OCI-LY1 (cell line): ENCODE measurements around the gene BDH1.

Experiments used
- H2AFZ ChIP-seq: fragments of 200-600 bp; sonication (generic), shearing (Covaris generic); 2 replicates; pipeline ENCODE4 v1.6.0; 2014; ENCODE audit warnings: antibody characterized with exemption, mild to moderate bottlenecking, low read length
- H3F3A ChIP-seq: fragments of 200-600 bp; sonication (generic), shearing (Covaris generic); 2 replicates; pipeline ENCODE4 v1.6.0; 2014; ENCODE audit warnings: mild to moderate bottlenecking, antibody characterized with exemption, low read length, moderate library complexity; ENCODE audit not compliant: insufficient read depth
- H3K27ac ChIP-seq: fragments of 200-600 bp; sonication (generic); 2 replicates; pipeline ENCODE4 v1.5.1; 2014; ENCODE audit warnings: low read length, mixed run types, mild to moderate bottlenecking, low read depth; ENCODE audit not compliant: poor library complexity, severe bottlenecking
- H3K27me3 ChIP-seq: fragments of 200-600 bp; sonication (generic); 2 replicates; pipeline ENCODE4 v1.6.0; 2014; ENCODE audit warnings: antibody characterized with exemption, mild to moderate bottlenecking, low read length, moderate library complexity; ENCODE audit not compliant: insufficient read depth
- H3K36me3 ChIP-seq: fragments of 200-600 bp; sonication (generic); 2 replicates; pipeline ENCODE4 v1.6.1; 2014; ENCODE audit warnings: mild to moderate bottlenecking, antibody characterized with exemption, low read length, moderate library complexity, mixed read lengths; ENCODE audit not compliant: insufficient read depth
- H3K4me1 ChIP-seq: fragments of 200-600 bp; sonication (generic); 2 replicates; pipeline ENCODE4 v1.5.1; 2014; ENCODE audit warnings: mild to moderate bottlenecking, low read length, moderate library complexity; ENCODE audit not compliant: insufficient read depth, severe bottlenecking
- H3K4me2 ChIP-seq: fragments of 200-600 bp; sonication (generic), shearing (Covaris generic); 2 replicates; pipeline ENCODE4 v1.6.1; 2014; ENCODE audit warnings: low read length
- H3K4me3 ChIP-seq: fragments of 200-600 bp; sonication (generic); 2 replicates; pipeline ENCODE4 v1.5.1; 2014; ENCODE audit warnings: low read length, low read depth, mild to moderate bottlenecking, mixed read lengths; ENCODE audit not compliant: poor library complexity, severe bottlenecking
- H3K79me2 ChIP-seq: fragments of 200-600 bp; shearing (Covaris generic); 2 replicates; pipeline ENCODE4 v1.6.1; 2016; ENCODE audit warnings: mixed run types, low read length, mixed read lengths; ENCODE audit not compliant: insufficient read depth
- H3K9ac ChIP-seq: fragments of 200-600 bp; sonication (generic), shearing (Covaris generic); 2 replicates; pipeline ENCODE4 v1.6.1; 2014; ENCODE audit warnings: mild to moderate bottlenecking, low read length, mixed read lengths
- H3K9me2 ChIP-seq: fragments of 200-600 bp; sonication (generic), shearing (Covaris generic); 2 replicates; pipeline ENCODE4 v1.6.1; 2014; ENCODE audit warnings: low read depth, mild to moderate bottlenecking, low read length, mixed read lengths
- H3K9me3 ChIP-seq: fragments of 200-600 bp; shearing (Covaris generic); 2 replicates; pipeline ENCODE4 v1.6.1; 2014; ENCODE audit warnings: low read length, mixed read lengths
- H4K20me1 ChIP-seq: fragments of 200-600 bp; sonication (generic), shearing (Covaris generic); 2 replicates; pipeline ENCODE4 v1.6.0; 2016; ENCODE audit warnings: mild to moderate bottlenecking, low read length; ENCODE audit not compliant: insufficient read depth
- CTCF ChIP-seq: fragments of 200-600 bp; sonication (generic), shearing (Covaris generic); IDR thresholded peaks from 2 replicates; pipeline ENCODE4 v1.5.1; 2017; ENCODE audit warnings: mild to moderate bottlenecking, antibody characterized with exemption, low read length, moderate library complexity, mixed read lengths
- EZH2 ChIP-seq: fragments of 200-600 bp; sonication (generic), shearing (Covaris generic); IDR thresholded peaks from 2 replicates; pipeline ENCODE4 v1.8.0; 2017; ENCODE audit warnings: borderline replicate concordance, mixed run types, mild to moderate bottlenecking, antibody characterized with exemption, low read length, moderate library complexity, mixed read lengths

Gene BDH1

GRCh38 chr3:197546307-197547085, 9.3 kb downstream of the BDH1 start:
- Histone ChIP-seq H3K4me1 (peaks cover 20% of the 10 kb centered on the region), H3K79me2 (no peaks in the 10 kb centered on the region), H3K9me2 (no peaks in the 10 kb centered on the region), H2AFZ (no peak overlapping the region), H3K27ac (no peak overlapping the region), H4K20me1 (no peaks in the 10 kb centered on the region), H3K36me3 (peaks cover 42% of the 10 kb centered on the region; the same call in 1 of the 2 replicates), H3K4me2 (no peak overlapping the region), H3K4me3 (no peak overlapping the region), H3K27me3 (no peaks in the 10 kb centered on the region), H3K9ac (no peak overlapping the region), H3K9me3 (no peaks in the 10 kb centered on the region), H3F3A (no peaks in the 10 kb centered on the region)
- TF ChIP-seq CTCF (no peak), EZH2 (no peak)

DNA sequence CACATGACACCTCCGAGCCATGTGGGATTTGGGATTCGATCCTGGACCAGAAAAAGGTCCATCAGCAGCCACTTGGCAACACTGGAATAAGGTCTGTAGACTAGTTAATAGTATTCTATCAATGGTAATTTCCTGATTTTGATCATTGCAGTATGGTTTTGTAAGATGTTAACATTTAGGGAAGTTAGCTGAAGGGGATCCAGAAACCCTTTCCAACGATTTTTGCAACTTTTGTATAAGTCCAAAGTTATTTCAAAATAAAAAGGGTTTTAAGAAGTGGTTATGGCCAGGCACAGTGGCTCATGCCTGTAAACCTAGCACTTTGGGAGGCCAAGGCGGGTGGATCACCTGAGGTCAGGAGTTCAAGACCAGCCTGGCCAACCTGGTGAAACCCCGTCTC, 10.2 kb downstream of the BDH1 start:
- H3K79me2 ChIP-seq, result no peaks in the 10 kb centered on the region
- no peak overlapping the region for H3K9ac ChIP-seq
- no peaks in the 10 kb centered on the region for H3K27me3 ChIP-seq
- H3K27ac ChIP-seq, result no peak overlapping the region
- no peaks in the 10 kb centered on the region for H3K9me2 ChIP-seq
- no peak overlapping the region for H3K4me2 ChIP-seq
- no peak overlapping the region for H2AFZ ChIP-seq
- TF ChIP-seq CTCF, result no peak
- TF ChIP-seq EZH2, result no peak
- peaks cover 47% of the 10 kb centered on the region for H3K36me3 ChIP-seq
- H3K9me3 ChIP-seq, result no peaks in the 10 kb centered on the region
- no peak overlapping the region for H3K4me3 ChIP-seq
- no peaks in the 10 kb centered on the region for H4K20me1 ChIP-seq
- H3K4me1 ChIP-seq, result peaks cover 15% of the 10 kb centered on the region
- no peaks in the 10 kb centered on the region for H3F3A ChIP-seq

DNA sequence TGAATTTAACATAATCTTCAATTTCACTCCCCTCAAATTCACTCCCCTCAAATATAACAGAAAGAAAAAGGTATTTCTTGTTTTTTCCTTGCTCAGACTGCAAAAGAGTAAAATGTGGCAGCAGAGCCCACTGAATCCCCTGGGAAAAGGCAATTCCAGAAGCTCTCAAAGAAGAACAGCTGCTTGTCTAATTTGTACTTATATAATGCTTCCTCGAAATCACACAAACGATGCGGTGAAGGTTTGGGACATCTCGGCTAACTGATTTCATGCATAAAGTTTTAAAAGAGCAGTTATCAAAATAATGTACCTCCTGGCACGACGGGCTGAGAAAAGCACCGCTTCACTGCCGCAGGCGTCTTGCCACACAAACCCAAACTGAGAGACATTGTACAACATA, 10.7 kb downstream of the BDH1 start:
- H3F3A ChIP-seq, result no peaks in the 10 kb centered on the region
- H3K27ac ChIP-seq, result no peak overlapping the region
- no peak overlapping the region for H3K9ac ChIP-seq
- no peaks in the 10 kb centered on the region for H3K9me2 ChIP-seq
- no peak overlapping the region for H2AFZ ChIP-seq
- no peaks in the 10 kb centered on the region for H3K79me2 ChIP-seq
- H3K4me3 ChIP-seq, result no peak overlapping the region
- H4K20me1 ChIP-seq, result no peaks in the 10 kb centered on the region
- H3K4me2 ChIP-seq, result no peak overlapping the region
- TF ChIP-seq EZH2, result no peak
- no peak for TF ChIP-seq CTCF
- peaks cover 48% of the 10 kb centered on the region for H3K36me3 ChIP-seq
- no peaks in the 10 kb centered on the region for H3K27me3 ChIP-seq
- peaks cover 11% of the 10 kb centered on the region for H3K4me1 ChIP-seq
- no peaks in the 10 kb centered on the region for H3K9me3 ChIP-seq
